Stimulated activated memory B cell treated with anti-CD40 and anti-IgM and Interleukin-4, amounts not matched to agents 10 μg/mL and 1 μg/mL and 100 μg/mL, for 72 hours (primary cell): ENCODE results near the gene MYMK.

Source experiments
- ATAC-seq: fragments of 150-1000 bp; cut with Tn5 transposase; 2 replicates; pipeline ENCODE4 v1.10.0; 2021
- H3K27ac Mint-ChIP-seq: one replicate; pipeline ENCODE4 v1.8.0; 2022; ENCODE audit warnings: mild to moderate bottlenecking, mixed read lengths
- H3K27me3 Mint-ChIP-seq: one replicate; pipeline ENCODE4 v1.8.0; 2022; ENCODE audit warnings: mixed read lengths
- H3K36me3 Mint-ChIP-seq: one replicate; pipeline ENCODE4 v1.8.0; 2022; ENCODE audit warnings: mixed read lengths
- H3K4me1 Mint-ChIP-seq: one replicate; pipeline ENCODE4 v1.8.0; 2022; ENCODE audit warnings: mixed read lengths
- H3K4me3 Mint-ChIP-seq: one replicate; pipeline ENCODE4 v1.8.0; 2022; ENCODE audit warnings: mild to moderate bottlenecking, moderate library complexity, mixed read lengths
- H3K9me3 Mint-ChIP-seq: one replicate; pipeline ENCODE4 v1.8.0; 2022; ENCODE audit warnings: mixed read lengths

Gene MYMK

GRCh38 chr9:133532937-133533668, 8.3 kb upstream of the MYMK start:
- Mint-ChIP-seq H3K4me1 (peaks cover 21% of the 10 kb centered on the region), H3K27me3 (peaks cover 86% of the 10 kb centered on the region), H3K36me3 (no peaks in the 10 kb centered on the region), H3K9me3 (no peaks in the 10 kb centered on the region), H3K4me3 (no peak overlapping the region), H3K27ac (no peak overlapping the region)
- ATAC-seq, result peak; percentile 58

GRCh38 chr9:133531293-133531692, 6.5 kb upstream of the MYMK start:
- ATAC-seq, result no peak
- no peaks in the 10 kb centered on the region for H3K36me3 Mint-ChIP-seq

GRCh38 chr9:133529874-133530273, 5.1 kb upstream of the MYMK start:
- ATAC-seq, result no peak
- no peaks in the 10 kb centered on the region for H3K9me3 Mint-ChIP-seq
- H3K27me3 Mint-ChIP-seq, result peaks cover 85% of the 10 kb centered on the region
- H3K36me3 Mint-ChIP-seq, result no peaks in the 10 kb centered on the region
- H3K27ac Mint-ChIP-seq, result no peak overlapping the region
- H3K4me1 Mint-ChIP-seq, result peaks cover 21% of the 10 kb centered on the region
- H3K4me3 Mint-ChIP-seq, result no peak overlapping the region

More at GRCh38 chr9:133531293-133531692, 6.5 kb upstream of the MYMK start:
- peaks cover 21% of the 10 kb centered on the region for H3K4me1 Mint-ChIP-seq
- no peaks in the 10 kb centered on the region for H3K9me3 Mint-ChIP-seq
- peaks cover 96% of the 10 kb centered on the region for H3K27me3 Mint-ChIP-seq
- H3K27ac Mint-ChIP-seq, result no peak overlapping the region
- H3K4me3 Mint-ChIP-seq, result no peak overlapping the region

GRCh38 chr9:133529457-133529856, 4.7 kb upstream of the MYMK start:
- H3K36me3 Mint-ChIP-seq, result no peaks in the 10 kb centered on the region
- H3K4me1 Mint-ChIP-seq, result peaks cover 21% of the 10 kb centered on the region
- H3K27ac Mint-ChIP-seq, result no peak overlapping the region
- peaks cover 83% of the 10 kb centered on the region for H3K27me3 Mint-ChIP-seq
- H3K4me3 Mint-ChIP-seq, result no peak overlapping the region
- no peaks in the 10 kb centered on the region for H3K9me3 Mint-ChIP-seq
- no peak for ATAC-seq

DNA sequence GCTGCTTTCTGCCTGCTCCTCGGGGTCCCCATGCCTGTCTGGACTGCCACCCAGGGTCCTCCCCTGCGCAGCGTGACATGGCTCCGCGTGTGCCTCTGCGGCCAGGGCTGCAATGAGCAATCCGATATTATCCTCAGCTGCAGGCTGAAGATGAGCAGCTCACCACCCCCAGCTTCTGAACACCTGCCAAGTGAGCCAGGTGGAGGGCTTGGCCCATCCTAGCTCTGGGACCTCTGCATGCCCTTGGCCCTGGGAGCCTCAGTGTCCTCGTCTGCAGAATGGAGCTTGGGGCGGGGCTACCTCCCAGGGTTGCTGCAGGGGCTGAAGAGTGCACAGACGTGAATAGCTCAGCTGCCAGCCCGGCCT, 4.1 kb upstream of the MYMK start:
- Mint-ChIP-seq H3K9me3 (no peaks in the 10 kb centered on the region), H3K27ac (no peak overlapping the region), H3K36me3 (no peaks in the 10 kb centered on the region), H3K4me3 (no peak overlapping the region), H3K4me1 (peaks cover 17% of the 10 kb centered on the region), H3K27me3 (peaks cover 80% of the 10 kb centered on the region)
- no peak for ATAC-seq

DNA sequence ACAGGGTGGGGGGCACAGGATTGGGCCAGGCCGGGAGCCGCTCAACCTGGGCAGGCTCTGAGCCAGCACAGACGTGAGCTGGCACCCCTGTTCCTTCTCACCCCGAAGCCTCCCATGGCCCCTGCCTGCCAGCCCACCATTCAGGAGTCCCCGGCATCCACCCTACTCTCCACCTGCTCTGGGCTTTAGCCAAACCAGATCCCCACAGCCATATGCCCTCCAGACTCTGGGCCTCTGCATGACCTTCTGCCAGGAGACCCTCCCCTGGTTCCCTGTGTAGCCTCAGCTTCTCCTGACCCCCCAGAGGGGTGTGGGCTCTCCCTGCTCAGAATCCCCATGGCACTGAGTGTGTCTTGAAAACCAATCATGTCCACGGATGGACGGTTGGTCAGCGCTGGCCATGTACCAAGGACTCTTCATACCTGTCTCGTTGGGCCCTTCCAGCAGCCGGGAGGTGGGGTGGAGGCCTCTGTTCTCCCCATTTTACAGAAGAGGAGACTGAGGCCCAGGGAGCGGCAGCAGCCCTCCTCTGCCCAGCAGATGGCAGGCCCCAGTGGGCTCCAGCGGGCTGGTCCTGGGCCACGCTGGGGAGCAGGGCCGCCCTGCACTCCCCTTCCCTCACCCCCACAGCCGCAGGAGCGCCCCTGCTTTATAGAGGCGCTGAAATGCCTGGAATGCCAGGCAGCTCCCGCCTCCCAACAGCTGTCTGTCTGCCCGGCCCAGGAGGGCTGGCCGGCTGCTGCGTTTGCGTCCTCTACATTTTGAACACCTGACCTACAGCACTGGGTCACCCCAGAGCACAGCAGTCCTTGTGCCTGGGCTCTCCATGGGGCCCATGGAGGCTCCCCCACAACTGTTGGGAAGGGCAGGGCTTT, 3.5 kb upstream of the MYMK start:
- peaks cover 10% of the 10 kb centered on the region for H3K4me1 Mint-ChIP-seq
- H3K9me3 Mint-ChIP-seq, result no peaks in the 10 kb centered on the region
- H3K4me3 Mint-ChIP-seq, result no peak overlapping the region
- H3K27me3 Mint-ChIP-seq, result peaks cover 80% of the 10 kb centered on the region
- no peak for ATAC-seq
- H3K27ac Mint-ChIP-seq, result no peak overlapping the region
- H3K36me3 Mint-ChIP-seq, result no peaks in the 10 kb centered on the region

GRCh38 chr9:133527444-133527920, 2.7 kb upstream of the MYMK start:
- Mint-ChIP-seq H3K36me3 (no peaks in the 10 kb centered on the region), H3K4me3 (no peak overlapping the region), H3K9me3 (no peaks in the 10 kb centered on the region), H3K27me3 (peaks cover 77% of the 10 kb centered on the region), H3K4me1 (peaks cover 3% of the 10 kb centered on the region), H3K27ac (no peak overlapping the region)
- ATAC-seq, result no peak

GRCh38 chr9:133526721-133527321, 2.1 kb upstream of the MYMK start:
- H3K27ac Mint-ChIP-seq, result no peak overlapping the region
- no peaks in the 10 kb centered on the region for H3K9me3 Mint-ChIP-seq
- no peaks in the 10 kb centered on the region for H3K4me1 Mint-ChIP-seq
- H3K4me3 Mint-ChIP-seq, result no peak overlapping the region
- no peak for ATAC-seq
- H3K27me3 Mint-ChIP-seq, result peaks cover 70% of the 10 kb centered on the region
- no peaks in the 10 kb centered on the region for H3K36me3 Mint-ChIP-seq

DNA sequence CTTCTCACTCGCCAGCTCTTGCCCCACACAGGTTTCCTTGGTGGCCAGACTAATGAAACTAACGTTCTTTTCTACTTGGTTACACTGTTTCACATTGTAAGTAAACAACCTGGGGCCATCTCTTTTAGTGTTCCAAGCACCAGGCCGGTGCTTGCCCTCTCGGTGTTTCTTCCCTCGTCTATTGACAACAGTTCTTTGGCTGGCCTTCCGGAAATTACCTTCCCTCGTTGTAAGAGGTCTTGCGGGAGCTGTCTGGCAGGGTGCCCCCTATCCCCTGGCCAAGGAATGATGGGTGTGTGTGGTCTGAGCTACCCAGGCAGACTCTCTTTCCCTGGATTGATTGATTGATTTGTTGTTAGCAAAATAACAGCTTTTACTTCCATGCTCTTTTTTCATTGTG, 918 bp upstream of the MYMK start:
- Mint-ChIP-seq H3K4me1 (no peaks in the 10 kb centered on the region), H3K4me3 (no peak overlapping the region), H3K27me3 (peaks cover 59% of the 10 kb centered on the region), H3K9me3 (no peaks in the 10 kb centered on the region), H3K27ac (no peak overlapping the region), H3K36me3 (no peaks in the 10 kb centered on the region)
- no peak for ATAC-seq

DNA sequence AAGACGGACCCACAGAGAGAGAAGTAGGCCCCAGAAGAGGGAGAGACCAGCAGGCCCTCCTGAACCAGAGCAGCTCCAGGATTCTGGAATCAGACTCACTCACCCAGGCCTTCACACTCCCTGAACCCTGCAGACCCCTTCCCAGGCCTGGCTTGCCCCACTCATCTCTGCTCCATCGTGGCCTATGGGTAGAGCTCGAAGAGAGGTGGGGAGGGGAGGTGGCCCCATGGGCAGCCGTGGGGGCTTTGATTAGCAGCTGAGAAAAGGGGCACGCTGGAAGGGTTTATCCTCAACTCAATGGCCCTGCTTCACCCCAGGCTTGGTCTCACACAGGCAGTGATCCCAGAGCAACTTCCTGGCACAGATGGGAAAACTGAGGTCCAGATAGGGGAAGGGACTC, 613 bp downstream of the MYMK start:
- no peaks in the 10 kb centered on the region for H3K36me3 Mint-ChIP-seq
- no peak overlapping the region for H3K4me3 Mint-ChIP-seq
- no peaks in the 10 kb centered on the region for H3K4me1 Mint-ChIP-seq
- H3K27me3 Mint-ChIP-seq, result peaks cover 43% of the 10 kb centered on the region
- ATAC-seq, result no peak
- no peak overlapping the region for H3K27ac Mint-ChIP-seq
- no peaks in the 10 kb centered on the region for H3K9me3 Mint-ChIP-seq

GRCh38 chr9:133523106-133523505, 1.7 kb downstream of the MYMK start:
- Mint-ChIP-seq H3K4me1 (no peaks in the 10 kb centered on the region), H3K27me3 (peaks cover 40% of the 10 kb centered on the region), H3K9me3 (no peaks in the 10 kb centered on the region), H3K4me3 (no peak overlapping the region), H3K36me3 (no peaks in the 10 kb centered on the region), H3K27ac (no peak overlapping the region)
- ATAC-seq, result no peak

- H3K4me3 Mint-ChIP-seq, result no peak overlapping the region
- H3K36me3 Mint-ChIP-seq, result no peaks in the 10 kb centered on the region
- H3K4me1 Mint-ChIP-seq, result no peaks in the 10 kb centered on the region
- H3K27me3 Mint-ChIP-seq, result peaks cover 40% of the 10 kb centered on the region
- H3K9me3 Mint-ChIP-seq, result no peaks in the 10 kb centered on the region
- no peak for ATAC-seq
- no peak overlapping the region for H3K27ac Mint-ChIP-seq
Observed at GRCh38 chr9:133522073-133522910, 2.5 kb downstream of the MYMK start.

GRCh38 chr9:133521122-133522072, 3.4 kb downstream of the MYMK start:
- peaks cover 38% of the 10 kb centered on the region for H3K27me3 Mint-ChIP-seq
- no peak overlapping the region for H3K4me3 Mint-ChIP-seq
- ATAC-seq, result no peak
- no peaks in the 10 kb centered on the region for H3K4me1 Mint-ChIP-seq
- no peak overlapping the region for H3K27ac Mint-ChIP-seq
- no peaks in the 10 kb centered on the region for H3K36me3 Mint-ChIP-seq
- no peaks in the 10 kb centered on the region for H3K9me3 Mint-ChIP-seq
